CD4-positive, alpha-beta T cell treated with Interleukin-17A for 1 hour (primary cell): ENCODE results near the gene ZC3H18.
A peak's percentile ranks its signal among the peaks of the same experiment; 100 is the strongest.

ENCODE experiments used
- DNase-seq: peaks from one replicate; pipeline ENCODE4 v3.0.0-alpha.2; 2020

Gene ZC3H18

GRCh38 chr16:88552166-88552565 is 18.0 kb upstream of the ZC3H18 start:
- no peak for DNase-seq

DNA sequence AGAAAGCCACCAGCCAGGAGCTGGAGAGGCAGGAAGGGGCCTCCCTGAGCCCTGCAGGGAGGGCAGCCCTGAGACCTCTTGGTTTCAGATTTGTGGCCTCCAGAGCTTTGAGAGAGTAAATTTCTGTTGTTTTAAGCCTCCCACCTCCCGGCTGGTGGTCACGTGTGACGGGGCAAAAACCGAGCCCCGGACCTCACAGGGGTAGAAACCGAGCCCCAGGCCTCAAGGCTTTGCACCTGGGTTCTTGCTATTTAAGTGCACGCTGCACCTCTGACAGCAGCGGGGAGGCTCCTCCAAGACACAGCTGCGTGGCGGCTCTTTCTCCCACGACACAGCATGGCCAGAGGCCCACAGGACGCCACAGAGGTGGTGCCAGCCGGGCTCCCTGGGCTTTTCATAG is 17.4 kb upstream of the ZC3H18 start:
- no peak for DNase-seq

GRCh38 chr16:88553739-88554138 is 16.5 kb upstream of the ZC3H18 start:
- no peak for DNase-seq

GRCh38 chr16:88554711-88555264 is 15.4 kb upstream of the ZC3H18 start:
- DNase-seq = no peak

DNA sequence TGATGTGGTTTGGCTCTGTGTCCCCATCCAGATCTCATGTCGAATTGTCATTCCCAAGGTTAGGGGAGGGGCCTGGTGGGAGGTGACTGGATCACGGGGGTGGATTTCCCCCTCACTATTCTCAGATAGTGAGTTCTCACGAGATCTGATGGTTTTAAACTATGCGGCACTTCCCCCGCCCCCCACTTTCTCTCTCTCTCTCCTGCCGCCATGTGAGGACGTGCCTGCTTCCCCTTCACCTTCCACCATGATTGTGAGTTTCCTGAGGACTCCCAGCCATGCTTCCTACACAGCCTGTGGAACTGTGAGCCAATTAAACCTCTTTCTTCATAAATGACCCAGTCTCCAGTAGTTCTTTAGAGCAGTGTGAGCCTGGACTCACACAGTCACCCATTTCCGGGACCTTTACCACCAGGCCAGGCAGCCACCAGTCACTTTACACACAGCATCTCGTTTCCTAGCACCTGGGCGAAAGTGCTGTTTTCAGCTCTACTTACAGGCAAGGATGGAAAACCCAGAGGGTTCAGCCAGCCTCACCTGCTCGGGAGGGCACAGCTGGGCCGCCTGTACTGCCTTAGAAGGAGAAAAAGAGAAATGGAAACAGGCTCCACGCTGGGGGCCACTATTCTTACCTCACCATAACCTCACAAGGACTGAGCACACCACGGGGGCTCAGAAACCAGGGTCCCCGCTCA is 13.8 kb upstream of the ZC3H18 start:
- no peak for DNase-seq

GRCh38 chr16:88558457-88559442 is 11.5 kb upstream of the ZC3H18 start:
- peak; percentile 26 for DNase-seq

DNA sequence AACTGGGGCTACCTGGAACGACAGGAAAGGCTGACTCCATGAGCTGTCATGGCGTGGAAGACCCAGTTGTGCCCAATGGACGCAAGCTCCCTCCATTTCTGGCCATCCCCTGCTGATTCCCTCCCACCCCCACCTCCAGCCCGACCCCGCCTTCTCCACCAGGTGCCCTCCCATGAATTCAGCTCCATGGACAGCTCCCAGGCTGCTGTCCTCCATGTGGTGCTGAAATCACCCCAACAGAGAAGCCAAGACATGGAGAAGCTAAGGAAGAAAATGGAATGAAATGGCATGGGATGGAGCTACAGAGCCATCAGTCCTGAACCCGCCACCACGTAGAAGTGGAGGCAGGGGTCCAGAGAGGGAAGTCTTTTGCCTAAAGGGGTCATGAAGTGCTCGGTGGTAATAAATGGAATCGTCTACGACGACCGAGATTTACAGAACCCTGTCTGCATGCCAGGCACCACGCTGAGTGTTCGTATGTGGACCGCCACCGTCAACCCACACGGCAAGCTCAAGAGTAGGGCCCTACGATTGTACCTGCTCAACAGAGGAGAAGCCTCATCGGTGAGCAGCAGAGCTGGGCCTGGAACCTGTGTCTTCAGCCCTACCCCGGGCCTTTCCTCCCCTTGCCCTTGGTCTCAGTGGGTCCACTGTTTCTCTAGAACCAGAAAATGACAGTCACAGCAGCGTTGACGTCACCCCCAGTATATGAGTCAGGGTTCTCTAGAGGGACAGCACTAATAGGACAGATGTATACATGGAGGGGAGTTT is 9.3 kb upstream of the ZC3H18 start:
- DNase-seq = no peak

DNA sequence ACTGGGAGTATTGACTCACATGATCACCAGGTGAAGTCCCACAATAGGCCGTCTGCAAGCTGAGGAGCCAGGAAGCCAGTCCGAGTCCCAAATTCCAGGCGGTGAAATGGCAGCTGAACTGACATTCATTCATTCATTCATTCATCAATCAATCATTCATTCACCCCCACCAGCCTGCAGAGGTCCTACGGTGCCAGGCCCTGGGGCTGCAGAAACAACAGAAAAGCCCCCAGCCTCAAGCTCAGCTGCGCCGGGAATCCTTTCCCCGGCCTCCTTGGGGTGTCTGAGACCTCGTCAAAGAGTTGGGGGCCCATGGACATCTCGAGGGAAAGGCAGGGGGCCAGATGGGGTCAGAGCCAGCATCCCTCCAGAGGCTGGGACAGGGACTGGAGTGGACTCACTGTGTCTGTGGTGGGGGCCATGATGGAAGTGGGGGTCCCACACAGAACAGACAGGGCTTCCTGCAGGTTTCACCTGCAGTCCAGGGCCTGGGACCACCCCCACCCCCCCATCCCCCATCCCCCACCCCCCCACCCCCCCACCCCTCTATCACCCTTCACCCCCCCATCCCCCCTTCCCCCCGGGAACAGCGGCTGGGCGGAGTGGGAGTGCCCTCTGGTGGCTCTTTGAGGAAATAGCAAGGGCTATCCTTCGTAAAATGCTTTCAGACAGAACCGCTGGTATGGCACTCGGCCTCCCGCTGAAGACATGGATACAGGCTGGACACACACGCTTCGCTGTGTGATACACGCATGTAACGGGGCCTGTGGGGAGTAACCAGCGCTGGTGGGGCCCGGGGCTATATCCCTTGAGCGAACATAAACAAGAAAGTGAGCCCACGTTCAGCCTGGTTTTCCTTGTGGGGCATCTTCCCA is 8.5 kb upstream of the ZC3H18 start:
- peak; percentile 72 for DNase-seq

GRCh38 chr16:88566158-88566557 is 4.0 kb upstream of the ZC3H18 start:
- no peak for DNase-seq

DNA sequence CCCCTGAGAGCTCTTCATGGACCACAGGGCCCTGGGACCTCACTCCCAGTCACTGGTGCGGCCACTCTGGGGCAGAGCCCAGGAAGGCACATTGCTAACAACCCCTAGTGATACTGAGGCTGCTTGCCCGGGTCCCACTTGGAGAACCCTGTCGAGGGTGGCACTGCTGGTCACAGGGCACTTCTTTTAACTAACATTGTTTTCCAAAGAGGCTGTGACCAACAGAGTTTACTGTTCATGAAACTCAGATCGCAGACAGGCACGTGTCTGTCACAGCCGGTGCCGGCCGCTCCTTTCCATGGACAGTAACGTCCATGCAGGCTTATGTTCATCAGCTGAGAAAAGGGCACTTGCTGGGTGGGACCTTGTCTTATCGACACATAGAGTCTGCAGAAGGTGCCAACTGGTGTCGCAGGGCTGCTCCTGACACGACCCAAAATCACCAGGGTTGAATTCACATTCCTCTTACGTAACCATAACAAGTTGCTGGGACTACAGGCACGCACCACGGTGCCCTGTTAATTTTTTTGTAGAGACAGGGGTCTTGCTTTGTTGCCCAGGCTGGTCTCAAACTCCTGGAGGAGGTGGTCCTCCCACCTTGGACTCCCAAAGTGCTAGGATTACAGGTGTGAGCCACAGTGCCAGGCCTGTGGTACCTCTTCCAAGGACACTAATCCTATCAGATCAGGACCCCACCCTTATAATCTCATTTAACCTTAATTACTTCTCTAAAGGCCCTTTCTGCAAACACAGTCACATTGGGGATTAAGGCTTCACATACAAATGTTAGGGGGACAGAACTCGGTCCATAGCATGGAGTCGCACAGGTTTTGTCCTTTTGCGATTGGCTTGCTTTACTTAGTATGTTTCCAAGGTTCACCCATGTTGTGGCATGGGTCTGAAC is 1.2 kb upstream of the ZC3H18 start:
- DNase-seq = no peak

DNA sequence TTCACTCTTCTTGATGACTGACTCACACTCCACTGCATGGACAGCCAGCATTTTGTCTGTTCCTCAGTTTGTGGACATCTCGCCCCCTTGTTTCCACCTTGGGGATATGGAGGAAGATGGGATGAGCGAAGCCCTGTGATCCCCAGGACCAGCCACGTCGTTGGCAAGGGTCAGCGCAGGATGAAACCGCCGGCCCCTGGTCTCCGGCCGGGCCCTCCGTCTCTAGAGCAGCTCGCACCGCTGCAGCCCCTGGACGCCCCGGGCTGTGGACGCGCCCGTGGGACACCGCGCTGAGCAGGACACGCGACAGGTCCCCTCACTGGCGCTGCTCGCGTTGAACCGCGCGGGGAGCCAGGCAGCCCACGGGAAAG is 604 bp upstream of the ZC3H18 start:
- no peak for DNase-seq

DNA sequence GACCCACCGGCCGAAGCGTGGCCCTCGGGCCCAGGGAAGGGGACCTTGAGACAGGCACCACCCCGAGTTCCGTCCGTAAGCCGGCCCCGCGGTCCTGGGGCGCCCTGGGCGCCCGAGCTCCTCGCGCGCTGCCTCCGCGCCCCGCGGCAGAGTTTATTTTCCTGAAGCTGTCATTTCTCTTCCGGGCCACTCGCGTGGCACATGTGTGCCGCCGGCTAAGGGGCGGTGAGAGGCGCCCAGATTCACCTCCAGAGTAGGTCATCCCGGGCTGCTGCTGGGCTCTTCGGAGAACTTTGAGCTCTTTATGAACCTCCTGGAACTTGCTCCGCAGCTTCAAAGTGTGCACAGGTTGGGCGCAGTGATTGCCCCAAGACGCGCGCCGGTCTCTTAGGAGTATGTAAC is 489 bp downstream of the ZC3H18 start:
- peak; percentile 47 for DNase-seq

- no peak for DNase-seq
Observed at GRCh38 chr16:88575251-88575650, 5.0 kb downstream of the ZC3H18 start.

DNA sequence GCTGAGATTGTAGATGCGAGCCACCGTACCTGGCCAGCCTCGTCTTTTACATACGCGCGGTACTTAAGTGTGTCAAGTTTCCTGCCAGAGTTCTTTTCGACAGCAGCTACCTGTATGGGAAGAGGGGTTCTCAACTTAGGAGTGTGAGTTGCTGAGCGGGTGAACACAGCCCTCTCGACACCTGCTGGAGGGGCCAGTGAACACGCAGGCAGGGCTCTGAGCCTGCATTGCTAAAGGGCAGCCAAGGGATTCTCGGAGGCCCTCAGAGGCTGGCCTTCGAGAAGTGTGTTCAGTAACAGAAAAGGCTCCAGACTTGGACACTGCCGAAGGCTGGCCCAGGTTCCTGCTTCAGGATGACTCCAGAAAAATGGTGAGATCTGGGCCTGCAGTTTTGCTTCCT is 6.1 kb downstream of the ZC3H18 start:
- no peak for DNase-seq

DNA sequence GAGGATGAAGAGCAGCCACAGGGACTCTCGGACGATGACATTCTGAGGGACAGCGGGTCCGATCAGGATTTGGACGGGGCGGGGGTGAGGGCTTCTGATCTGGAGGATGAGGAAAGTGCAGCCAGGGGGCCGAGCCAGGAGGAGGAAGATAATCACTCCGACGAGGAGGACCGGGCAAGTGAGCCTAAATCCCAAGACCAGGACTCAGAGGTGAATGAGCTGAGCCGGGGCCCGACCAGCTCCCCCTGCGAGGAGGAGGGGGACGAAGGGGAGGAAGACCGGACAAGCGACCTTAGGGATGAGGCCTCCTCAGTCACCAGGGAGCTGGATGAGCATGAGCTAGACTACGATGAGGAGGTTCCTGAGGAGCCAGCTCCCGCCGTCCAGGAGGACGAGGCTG is 7.0 kb downstream of the ZC3H18 start:
- DNase-seq = no peak

DNA sequence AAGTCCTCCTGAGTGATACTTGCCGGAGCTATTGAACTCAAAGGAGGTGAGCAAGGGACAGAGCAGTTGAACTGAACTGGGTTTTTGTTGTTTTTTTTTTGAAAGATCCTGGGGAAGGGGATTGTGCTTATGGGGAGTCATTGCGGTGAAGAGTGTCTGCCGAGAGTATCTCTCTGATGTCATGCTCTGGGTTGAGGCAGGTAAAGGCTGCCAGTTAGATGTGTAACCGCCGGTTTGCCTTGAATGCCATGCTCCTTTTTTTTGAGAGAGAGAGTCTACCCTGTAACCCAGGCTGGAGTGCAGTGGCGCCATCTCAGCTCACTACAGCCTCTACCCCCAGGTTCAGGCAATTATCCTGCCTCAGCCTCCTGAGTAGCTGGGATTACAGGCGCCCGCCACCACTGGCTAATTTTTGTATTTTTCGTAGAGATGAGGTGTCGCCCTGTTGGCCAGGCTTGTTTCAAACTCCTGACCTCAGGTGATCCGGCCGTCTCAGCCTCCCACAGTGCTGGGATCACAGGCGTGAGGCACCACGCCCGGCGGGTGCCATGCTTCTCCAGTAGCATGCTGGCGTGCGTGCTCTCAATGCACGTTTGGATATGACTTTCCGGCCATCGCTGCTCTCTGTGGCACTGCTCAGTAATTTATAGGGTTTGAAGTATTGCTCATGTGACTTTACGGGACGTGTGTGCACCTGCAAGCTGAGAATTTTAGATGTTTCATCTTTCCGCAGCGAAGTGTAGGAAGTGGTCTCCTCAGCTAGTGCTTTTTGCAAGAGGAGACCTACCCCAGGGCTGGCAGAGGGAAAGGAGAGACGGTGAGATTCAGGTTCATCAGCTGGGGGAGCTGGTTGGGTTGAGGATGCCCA is 8.5 kb downstream of the ZC3H18 start:
- DNase-seq = no peak

GRCh38 chr16:88580371-88580770 is 10.2 kb downstream of the ZC3H18 start:
- no peak for DNase-seq

- no peak for DNase-seq
Observed at GRCh38 chr16:88581033-88581432, 10.8 kb downstream of the ZC3H18 start.

GRCh38 chr16:88582912-88583575 is 12.8 kb downstream of the ZC3H18 start:
- DNase-seq = no peak
